K562 (cell line): Measurements from ENCODE around the gene ERMARD. TPM values are rescaled to one million over a fixed set of nuclear protein-coding genes. Genes with fewer than 3 reads are reported as not detected.

Experiments used
- ATAC-seq: fragments of 200-7000 bp; cut with Tn5 transposase; 3 replicates; pipeline ENCODE4 v1.9.1; 2020; ENCODE audit warnings: moderate library complexity
- BruUV-seq: library from RNA; stranded (reverse); fragments of 400-500 nt; replicated peaks from 2 replicates; lab custom pipeline; 2021; lab: Mats Ljungman, UMichigan
- CTCF ChIA-PET: fragments of 300-600 bp; formaldehyde crosslinking; extraction: SDS; loops from one replicate; lab custom pipeline; 2021; ENCODE audit warnings: low intra/inter-chr PET ratio; lab: Yijun Ruan, JAX
- POLR2A ChIA-PET: fragments of 300-600, 350-650 bp; sonication (Branson Sonifier 250); formaldehyde crosslinking; extraction: SDS; loops from one replicate; lab custom pipeline; 2021; ENCODE audit warnings: antibody characterized with exemption, inconsistent platforms; lab: Yijun Ruan, JAX
- DNase-seq, 4 experiments: peaks; one replicate each; pipeline versions ENCODE4 v3.0.0 to v3.0.0-alpha.2; 2011 to 2018; ENCODE audit warnings: low spot score in 3 of 4, mixed read lengths in 3 of 4; ENCODE audit errors: extremely low read depth in 1 of 4
- FAIRE-seq: peaks from 2 replicates; lab custom pipeline; 2011; peaks lifted over from hg19 to GRCh38; lab: Jason Lieb, UNC
- H2AFZ ChIP-seq: 2 replicates; pipeline ENCODE4 v1.6.0; 2011; ENCODE audit warnings: low read depth, low read length, control low read depth, inconsistent platforms
- H3K27ac ChIP-seq: fragments of 200-600 bp; 3 replicates; pipeline ENCODE4 v1.8.0; 2011; ENCODE audit warnings: low read depth, mild to moderate bottlenecking, control low read depth, inconsistent platforms, low read length, moderate library complexity, mixed read lengths; ENCODE audit errors: extremely low read depth
- H3K27me3 ChIP-seq, 2 experiments: fragments of 300-600 bp in 1 of 2; 2 replicates in 1 of 2; 3 replicates in 1 of 2; pipeline versions ENCODE4 v1.6.0 to v1.8.0; 2011; ENCODE audit warnings: inconsistent platforms in 2 of 2, low read length in 2 of 2, mild to moderate bottlenecking in 1 of 2, mixed read lengths in 1 of 2, moderate library complexity in 1 of 2; ENCODE audit not compliant: control insufficient read depth in 2 of 2, insufficient read depth in 2 of 2
- H3K36me3 ChIP-seq: fragments of 300-600 bp; 3 replicates; pipeline ENCODE4 v1.8.0; 2011; ENCODE audit warnings: mild to moderate bottlenecking, low read length, inconsistent platforms; ENCODE audit not compliant: control insufficient read depth, insufficient read depth
- H3K4me1 ChIP-seq, 2 experiments: fragments of 200-600 bp in 1 of 2; replicated peaks in 1 of 2; 2 replicates in 1 of 2; 3 replicates in 1 of 2; pipeline versions ENCODE4 v1.5.1 to v1.8.0; 2011; ENCODE audit warnings: inconsistent platforms in 2 of 2, low read length in 2 of 2, mild to moderate bottlenecking in 1 of 2, mixed read lengths in 1 of 2, moderate library complexity in 1 of 2; ENCODE audit not compliant: control insufficient read depth in 2 of 2, insufficient read depth in 2 of 2
- H3K4me2 ChIP-seq: 2 replicates; pipeline ENCODE4 v1.6.1; 2011; ENCODE audit warnings: low read length, control low read depth, inconsistent platforms, mixed read lengths; ENCODE audit not compliant: insufficient read depth
- H3K4me3 ChIP-seq: fragments of 200-600 bp; sonication (generic), shearing (Covaris generic); 2 replicates; pipeline ENCODE4 v1.5.1; 2016; ENCODE audit warnings: control low read depth, inconsistent platforms
- H3K79me2 ChIP-seq: fragments of 200-600 bp; 3 replicates; pipeline ENCODE4 v1.8.0; 2011; ENCODE audit warnings: low read length, inconsistent platforms; ENCODE audit not compliant: control insufficient read depth, insufficient read depth
- H3K9ac ChIP-seq, 2 experiments: 2 replicates each; pipeline versions ENCODE4 v1.6.0 to v1.6.1; 2011; ENCODE audit warnings: low read depth in 2 of 2, low read length in 2 of 2, control low read depth in 1 of 2, inconsistent platforms in 1 of 2, mild to moderate bottlenecking in 1 of 2, mixed read lengths in 1 of 2; ENCODE audit not compliant: insufficient read depth in 1 of 2
- H3K9me1 ChIP-seq: one replicate; pipeline ENCODE4 v1.6.0; 2011; ENCODE audit warnings: inconsistent platforms, mild to moderate bottlenecking, low read length, moderate library complexity; ENCODE audit not compliant: control insufficient read depth, insufficient read depth
- H3K9me3 ChIP-seq: replicated peaks from 2 replicates; pipeline ENCODE4 v1.5.1; 2011; ENCODE audit warnings: low read depth, low read length, inconsistent platforms; ENCODE audit not compliant: control insufficient read depth, insufficient read depth
- H4K20me1 ChIP-seq: replicated peaks from 2 replicates; pipeline ENCODE4 v1.6.1; 2011; ENCODE audit warnings: low read length, inconsistent platforms, mixed read lengths; ENCODE audit not compliant: control insufficient read depth, insufficient read depth
- MAFF ChIP-seq: IDR thresholded peaks from 2 replicates; pipeline ENCODE4 v1.6.1; 2012; ENCODE audit warnings: low read length, improper control_type of control experiment
- MTA1 ChIP-seq: fragments of 450-650 bp; IDR thresholded peaks from 2 replicates; pipeline ENCODE4 v1.6.1; 2017; ENCODE audit warnings: borderline replicate concordance
- PCBP2 ChIP-seq: fragments of 200-400 bp; formaldehyde crosslinking; IDR thresholded peaks from 2 replicates; pipeline ENCODE4 v1.6.1; 2018; ENCODE audit warnings: low read length, low read depth, mild to moderate bottlenecking, moderate library complexity; ENCODE audit not compliant: poor library complexity, severe bottlenecking
- PHTF2 ChIP-seq: fragments of 250-450 bp; sonication (Bioruptor Pico); IDR thresholded peaks from 2 replicates; pipeline ENCODE4 v1.5.0; 2021; ENCODE audit warnings: mild to moderate bottlenecking
- SPI1 ChIP-seq: IDR thresholded peaks from 2 replicates; pipeline ENCODE4 v1.6.1; 2011; ENCODE audit warnings: low read depth, low read length, control low read depth, borderline replicate concordance
- ZKSCAN1 ChIP-seq: fragments of 150-350 bp; IDR thresholded peaks from 2 replicates; pipeline ENCODE4 v1.6.1; 2016; ENCODE audit warnings: low read depth, low read length
- ZKSCAN8 ChIP-seq: fragments of 200-800 bp; sonication (Bioruptor generic); IDR thresholded peaks from 2 replicates; pipeline ENCODE4 v1.6.1; 2016; ENCODE audit warnings: missing genetic modification characterization, missing compliant biosample characterization
- ZNF696 ChIP-seq: fragments of 250-450 bp; sonication (Bioruptor Pico); conservative IDR thresholded peaks from 2 replicates; pipeline ENCODE4 v1.4.0; 2020; ENCODE audit warnings: mild to moderate bottlenecking, moderate library complexity
- WGBS: fragments of 100-300 bp; shearing (Covaris generic); methylation state at CpG from one replicate; pipeline ENCODE4 v1.1.6; 2016; ENCODE audit warnings: low coverage, mixed read lengths; ENCODE audit not compliant: insufficient coverage; ENCODE audit errors: missing lambda C conversion rate; 5-methylcytosine and 5-hydroxymethylcytosine counted together
- in situ Hi-C: fragments of 300-500 bp; cut with MboI; formaldehyde crosslinking; loops from 4 replicates; pipeline ENCODE4 v1.15.0; 2018; ENCODE audit warnings: inconsistent platforms, mixed read lengths
- intact Hi-C: fragments of 100-400 bp; cut with micrococcal nuclease; formaldehyde crosslinking; loops from 2 replicates; pipeline ENCODE4 v1.14.2; 2022
- polyA plus RNA-seq, 8 experiments: library from polyadenylated mRNA; depleted of rRNA in 4 of 8; stranded (reverse) in 5 of 8; unstranded in 3 of 8; fragments of >200 nt; fragmentation: Nextera tagmentation in 2 of 8; fragmentation: Illumina TruSeq in 1 of 8; extraction: Ambion mirVana in 2 of 8; extraction: Trizol in 1 of 8; gene quantifications; 2 replicates each; pipeline versions ENCODE4 v1.2.1 to v1.2.3, GENCODE V29; 2011 to 2014; ENCODE audit warnings: inconsistent platforms in 1 of 8, missing spikeins in 1 of 8
- total RNA-seq, 7 experiments: library from RNA; depleted of rRNA in 6 of 7; stranded (reverse); fragments of >200 nt in 6 of 7; fragmentation: Illumina TruSeq in 2 of 7; extraction: Trizol in 2 of 7; gene quantifications; 2 replicates each; pipeline versions ENCODE4 v1.2.1 to v1.2.3, GENCODE V29; 2011 to 2021; ENCODE audit warnings: low replicate concordance in 1 of 7
- TF ChIP-seq, protein P1 (sequence below): fragments of 250-450 bp; sonication (Bioruptor Pico); IDR thresholded peaks from 2 replicates; pipeline ENCODE4 v1.8.0; 2021; ENCODE audit warnings: borderline replicate concordance, mild to moderate bottlenecking, moderate library complexity; ENCODE audit not compliant: poor library complexity, severe bottlenecking

Gene ERMARD
- total and polyA plus RNA-seq, 9 of the 15 experiments (the other 6 are each of a cell fraction or from before 2014, with no cell fraction given) = 14.5 to 68.6 (median 27.7) TPM

DNA sequence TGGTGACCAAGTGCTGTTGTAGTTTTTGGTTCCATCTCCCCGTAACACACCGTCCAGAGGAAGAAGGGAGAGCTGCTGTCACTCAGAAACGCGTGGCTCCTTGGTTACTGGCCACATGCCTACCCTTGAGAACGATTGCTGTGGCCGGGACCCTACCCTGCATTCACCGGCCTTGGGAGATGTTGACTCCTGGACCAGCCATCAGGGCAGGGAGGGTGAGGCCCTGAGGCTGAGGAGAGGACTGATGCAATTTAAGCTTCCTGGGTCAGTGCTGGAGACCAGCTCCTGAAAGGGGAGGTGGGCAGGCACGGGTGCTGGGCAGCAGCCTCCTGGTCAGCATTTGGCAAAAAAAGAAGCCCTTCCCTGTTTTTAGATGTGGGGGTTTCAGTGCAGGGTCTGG, 31.5 kb downstream of the ERMARD start:
- FAIRE-seq (no peak), ATAC-seq (no peak), DNase-seq (no peak)
- H4K20me1 ChIP-seq = no peaks in the 10 kb centered on the region
- H3K27ac ChIP-seq = no peak overlapping the region
- CTCF ChIA-PET = no interaction called here
- H3K9me3 ChIP-seq = no peaks in the 10 kb centered on the region
- no peak overlapping the region for H3K4me3 ChIP-seq
- no peak overlapping the region for H3K9ac ChIP-seq
- H3K36me3 ChIP-seq = peaks cover 3% of the 10 kb centered on the region; the same call in 1 of the 3 replicates
- no peaks in the 10 kb centered on the region for H3K9me1 ChIP-seq
- H3K27me3 ChIP-seq = peaks cover 14 to 29% of the 10 kb centered on the region in 2 experiments; a peak in 4 of 5 replicates
- H3K4me1 ChIP-seq = peaks cover 0 to 3% of the 10 kb centered on the region in 2 experiments; a peak in 1 of 5 replicates
- intact Hi-C loops = no loop called here
- no TSS peak for BruUV-seq
- in situ Hi-C loops = no loop called here
- no peak for TF ChIP-seq MTA1
- TF ChIP-seq ZNF696 (CRISPR knock-in tag) = no peak
- no peak for TF ChIP-seq ZKSCAN8 (CRISPR knock-in tag)
- TF ChIP-seq, protein P1, sequence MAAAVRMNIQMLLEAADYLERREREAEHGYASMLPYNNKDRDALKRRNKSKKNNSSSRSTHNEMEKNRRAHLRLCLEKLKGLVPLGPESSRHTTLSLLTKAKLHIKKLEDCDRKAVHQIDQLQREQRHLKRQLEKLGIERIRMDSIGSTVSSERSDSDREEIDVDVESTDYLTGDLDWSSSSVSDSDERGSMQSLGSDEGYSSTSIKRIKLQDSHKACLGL (CRISPR knock-in tag) = no peak
- no peak for TF ChIP-seq PCBP2
- TF ChIP-seq PHTF2 (CRISPR knock-in tag) = no peak
- no peak for TF ChIP-seq SPI1
- no peak for TF ChIP-seq ZKSCAN1
- TF ChIP-seq MAFF = no peak
- TF ChIP-seq, all 486 proteins: peak for 0
- Histone ChIP-seq H2AFZ (no peak overlapping the region), H3K4me2 (no peak overlapping the region), H3K79me2 (no peaks in the 10 kb centered on the region)
- WGBS = 49% methylated on average over 8 of the region's 8 CpGs
- POLR2A ChIA-PET = interaction anchor here (0.6 to 2.9 kb wide), 3 partner anchors 11 to 158 kb away, joined by 3 to 8 read pairs (median 3); no protein-coding TSS in a partner anchor
